GM19395 (cell line): ENCODE results near the gene IMPG1.
"Not testable (repeated sequence)": the region's sequence is repeated elsewhere in the genome, so short reads cannot be mapped to it uniquely, and the experiment has no call there.

Source experiments
- ATAC-seq: cut with Tn5 transposase; IDR thresholded peaks from one replicate; pipeline ENCODE4 v1.9.1; 2021; ENCODE audit warnings: mild to moderate bottlenecking, moderate library complexity; ENCODE audit not compliant: unreplicated experiment

Gene IMPG1

GRCh38 chr6:75963569-75963968 is 108.9 kb downstream of the IMPG1 start:
- ATAC-seq = no peak

- no peak for ATAC-seq
Observed at GRCh38 chr6:75952128-75952527, 120.3 kb downstream of the IMPG1 start.

- ATAC-seq = no peak
Observed at GRCh38 chr6:75947935-75948334, 124.5 kb downstream of the IMPG1 start.

- no peak for ATAC-seq
Observed at GRCh38 chr6:75946146-75946831, 126.2 kb downstream of the IMPG1 start.

- no peak for ATAC-seq
Observed at GRCh38 chr6:75943381-75943780, 129.1 kb downstream of the IMPG1 start.

- no peak for ATAC-seq
Observed at GRCh38 chr6:75941509-75941908, 131.0 kb downstream of the IMPG1 start.

- ATAC-seq = no peak
Observed at GRCh38 chr6:75940564-75940963, 131.9 kb downstream of the IMPG1 start.

GRCh38 chr6:75937846-75938245 is 134.6 kb downstream of the IMPG1 start:
- no peak for ATAC-seq

GRCh38 chr6:75936682-75937081 is 135.8 kb downstream of the IMPG1 start:
- ATAC-seq = no peak

- ATAC-seq = peak; percentile 1
Observed at GRCh38 chr6:75935473-75935793, 137.0 kb downstream of the IMPG1 start.

GRCh38 chr6:75934643-75935472 is 137.6 kb downstream of the IMPG1 start:
- ATAC-seq = peak; percentile 87

GRCh38 chr6:75933387-75933975 is 139.0 kb downstream of the IMPG1 start:
- no peak for ATAC-seq

- ATAC-seq = no peak
Observed at GRCh38 chr6:75932067-75932466, 140.4 kb downstream of the IMPG1 start.

GRCh38 chr6:75931011-75931680 is 141.3 kb downstream of the IMPG1 start:
- ATAC-seq = no peak

- no peak for ATAC-seq
Observed at GRCh38 chr6:75926293-75927168, 145.9 kb downstream of the IMPG1 start.

- no peak for ATAC-seq
Observed at GRCh38 chr6:75922226-75922625, 150.2 kb downstream of the IMPG1 start.

GRCh38 chr6:75913040-75913439 is 159.4 kb downstream of the IMPG1 start:
- ATAC-seq = no peak

GRCh38 chr6:75907444-75907843 is 165.0 kb downstream of the IMPG1 start:
- ATAC-seq = no peak

GRCh38 chr6:75906871-75907270 is 165.6 kb downstream of the IMPG1 start:
- no peak for ATAC-seq

GRCh38 chr6:75905129-75905528 is 167.3 kb downstream of the IMPG1 start:
- ATAC-seq = not testable (repeated sequence)

- not testable (repeated sequence) for ATAC-seq
Observed at GRCh38 chr6:75900216-75900615, 172.2 kb downstream of the IMPG1 start.
